K562 (cell line): Measurements from ENCODE around the gene OSTF1.

Experiments
- ATF2 ChIP-seq: sonication (generic); formaldehyde crosslinking; IDR thresholded peaks from 2 replicates; pipeline ENCODE4 v1.8.1; 2022; ENCODE audit warnings: missing genetic modification reagents
- ELK1 ChIP-seq: sonication (generic); formaldehyde crosslinking; IDR thresholded peaks from 2 replicates; pipeline ENCODE4 v1.8.1; 2022; ENCODE audit warnings: missing genetic modification reagents
- FOXJ3 ChIP-seq: sonication (generic); formaldehyde crosslinking; IDR thresholded peaks from 2 replicates; pipeline ENCODE4 v1.4.0; 2020; ENCODE audit warnings: mild to moderate bottlenecking, missing genetic modification reagents
- GMEB1 ChIP-seq: fragments of 250-450 bp; sonication (Bioruptor Pico); IDR thresholded peaks from 2 replicates; pipeline ENCODE4 v1.4.0; 2020; ENCODE audit warnings: mild to moderate bottlenecking
- NRF1 ChIP-seq, 2 experiments: fragments of 450-650 bp; IDR thresholded peaks in 1 of 2; conservative IDR thresholded peaks in 1 of 2; 2 replicates each; pipeline ENCODE4 v1.6.1; 2014; ENCODE audit warnings: mild to moderate bottlenecking in 2 of 2
- PHF20 ChIP-seq: fragments of 450-650 bp; IDR thresholded peaks from 2 replicates; pipeline ENCODE4 v1.6.1; 2018; ENCODE audit not compliant: partially characterized antibody
- RBBP5 ChIP-seq: fragments of 200-600 bp; sonication (generic); IDR thresholded peaks from 2 replicates; pipeline ENCODE4 v1.6.1; 2012; ENCODE audit warnings: borderline replicate concordance, mild to moderate bottlenecking, low read length, control low read depth, inconsistent platforms; ENCODE audit not compliant: insufficient read depth, poor library complexity, severe bottlenecking
- RNF2 ChIP-seq: sonication (generic); IDR thresholded peaks from 2 replicates; pipeline ENCODE4 v1.6.1; 2016
- SLC30A9 ChIP-seq: fragments of 250-450 bp; sonication (Bioruptor Pico); IDR thresholded peaks from 2 replicates; pipeline ENCODE4 v1.8.0; 2022; ENCODE audit warnings: mild to moderate bottlenecking, moderate library complexity
- SMC3 ChIP-seq: conservative IDR thresholded peaks from 2 replicates; pipeline ENCODE4 v1.6.1; 2011; ENCODE audit warnings: low read depth, low read length, improper control_type of control experiment; ENCODE audit not compliant: insufficient read depth
- SNAPC5 ChIP-seq: fragments of 250-450 bp; sonication (Bioruptor Pico); IDR thresholded peaks from 2 replicates; pipeline ENCODE4 v1.8.0; 2021; ENCODE audit warnings: moderate library complexity, mild to moderate bottlenecking, inconsistent platforms
- ZNF140 ChIP-seq: fragments of 250-450 bp; sonication (Bioruptor Pico); IDR thresholded peaks from 2 replicates; pipeline ENCODE4 v1.8.0; 2021; ENCODE audit warnings: moderate library complexity, mild to moderate bottlenecking, inconsistent platforms

GRCh38 chr9:75121914-75122558, 33.7 kb downstream of the OSTF1 start:
- TF ChIP-seq RBBP5 (no peak), SLC30A9 (CRISPR knock-in tag) (no peak), SNAPC5 (no peak), ZNF140 (CRISPR knock-in tag) (no peak), ATF2 (no peak), FOXJ3 (no peak), PHF20 (no peak), SMC3 (no peak), GMEB1 (CRISPR knock-in tag) (no peak), ELK1 (CRISPR knock-in tag) (no peak), RNF2 (no peak), NRF1 (conservative IDR thresholded peaks at IDR 0.05 in 1 of 2, IDR thresholded peaks at IDR 0.05 in 1 of 2) (no peak)
